Middle frontal gyrus (tissue), 1 donor: ENCODE results near the gene TMEM82.

Experiments
- DNase-seq: peaks from one replicate; pipeline ENCODE4 v3.0.0-alpha.2; 2015; ENCODE audit warnings: low spot score; ENCODE audit errors: extremely low spot score

The TMEM82 gene

GRCh38 chr1:15755646-15756040 lies 13.3 kb downstream of the TMEM82 start:
- no peak for DNase-seq

GRCh38 chr1:15756143-15757015 lies 14.1 kb downstream of the TMEM82 start:
- no peak for DNase-seq

GRCh38 chr1:15757016-15757543 lies 14.8 kb downstream of the TMEM82 start:
- DNase-seq = no peak

GRCh38 chr1:15757575-15758342 lies 15.5 kb downstream of the TMEM82 start:
- DNase-seq = no peak

- no peak for DNase-seq
Observed at GRCh38 chr1:15758343-15758931, 16.1 kb downstream of the TMEM82 start, which contains the start of gene FBLIM1. FBLIM1 (plus strand) TSS chr1:15758795; CDS start chr1:15764984, 6,189 bp downstream.

- DNase-seq = no peak
Observed at GRCh38 chr1:15758953-15759661, 16.8 kb downstream of the TMEM82 start.

GRCh38 chr1:15760520-15761211 lies 18.4 kb downstream of the TMEM82 start:
- DNase-seq = no peak

- no peak for DNase-seq
Observed at GRCh38 chr1:15761366-15762128, 19.2 kb downstream of the TMEM82 start.

GRCh38 chr1:15762546-15762945 lies 20.2 kb downstream of the TMEM82 start:
- DNase-seq = no peak

- DNase-seq = no peak
Observed at GRCh38 chr1:15764269-15764764, 22.0 kb downstream of the TMEM82 start.

- DNase-seq = no peak
Observed at GRCh38 chr1:15764890-15765289, 22.6 kb downstream of the TMEM82 start.

- DNase-seq = no peak
Observed at GRCh38 chr1:15765495-15766194, 23.3 kb downstream of the TMEM82 start.

- DNase-seq = no peak
Observed at GRCh38 chr1:15767941-15768340, 25.6 kb downstream of the TMEM82 start.

- DNase-seq = no peak
Observed at GRCh38 chr1:15768388-15768787, 26.1 kb downstream of the TMEM82 start.

- no peak for DNase-seq
Observed at GRCh38 chr1:15770313-15770962, 28.1 kb downstream of the TMEM82 start.

GRCh38 chr1:15771836-15772515 lies 29.7 kb downstream of the TMEM82 start:
- no peak for DNase-seq

GRCh38 chr1:15775706-15776105 lies 33.4 kb downstream of the TMEM82 start:
- no peak for DNase-seq
